Activated CD4-positive, alpha-beta T cell treated with anti-CD3 and anti-CD28 coated beads for 36 hours (primary cell): Measurements from ENCODE around the gene MID1IP1. TPM values are rescaled to one million over a fixed set of nuclear protein-coding genes. Genes with fewer than 3 reads are reported as not detected.

Source experiments
- ATAC-seq: fragments of 200-7000 bp; cut with Tn5 transposase; one replicate; pipeline ENCODE4 v1.10.0; 2021; ENCODE audit warnings: mild to moderate bottlenecking, moderate library complexity
- CTCF ChIA-PET: fragments of 350-600 bp; sonication (Branson Sonifier 250); formaldehyde crosslinking; loops from one replicate; lab custom pipeline; 2021; ENCODE audit warnings: antibody characterized with exemption; lab: Charles Lee
- POLR2A ChIA-PET: fragments of 350-600 bp; sonication (Branson Sonifier 250); formaldehyde crosslinking; loops from one replicate; lab custom pipeline; 2021; ENCODE audit warnings: antibody characterized with exemption, inconsistent platforms; lab: Charles Lee
- DNase-seq: peaks from one replicate; pipeline ENCODE4 v3.0.0-alpha.2; 2020
- H3K27ac Mint-ChIP-seq: one replicate; pipeline ENCODE4 v1.8.0; 2021; ENCODE audit warnings: mixed read lengths
- H3K27me3 Mint-ChIP-seq: one replicate; pipeline ENCODE4 v1.8.0; 2021; ENCODE audit warnings: mixed read lengths
- H3K36me3 Mint-ChIP-seq: one replicate; pipeline ENCODE4 v1.8.0; 2021; ENCODE audit warnings: low read depth, mixed read lengths
- H3K4me1 Mint-ChIP-seq: one replicate; pipeline ENCODE4 v1.8.0; 2021; ENCODE audit warnings: mixed read lengths
- H3K4me3 Mint-ChIP-seq: one replicate; pipeline ENCODE4 v1.8.0; 2021; ENCODE audit warnings: mild to moderate bottlenecking, moderate library complexity, mixed read lengths
- H3K9me3 Mint-ChIP-seq: one replicate; pipeline ENCODE4 v1.8.0; 2021; ENCODE audit warnings: low read depth, mixed read lengths
- intact Hi-C, 2 experiments: fragments of 100-400 bp; cut with DNase I in 1 of 2; cut with micrococcal nuclease in 1 of 2; formaldehyde crosslinking; loops; one replicate each; pipeline versions ENCODE4 v1.14.2 to v1.15.1; 2022 to 2024; cut with DNase I, micrococcal nuclease
- total RNA-seq, 2 experiments: library from RNA; stranded (reverse); gene quantifications; one replicate each; pipeline ENCODE4 v1.2.3, GENCODE V29; 2021

Gene MID1IP1
- total RNA-seq, 2 experiments from 2014 or later = 76.6 to 89.9 TPM

- Mint-ChIP-seq H3K4me3 (no peak overlapping the region), H3K36me3 (no peaks in the 10 kb centered on the region), H3K27ac (no peak overlapping the region), H3K27me3 (no peaks in the 10 kb centered on the region), H3K9me3 (no peaks in the 10 kb centered on the region), H3K4me1 (peaks cover 11% of the 10 kb centered on the region)
- DNase-seq = no peak
- ChIA-PET CTCF (no interaction called here), POLR2A (no interaction called here)
- no peak for ATAC-seq
- intact Hi-C loops = no loop called here
Observed at GRCh38 chrX:38847206-38847902, 46.1 kb downstream of the MID1IP1 start.

- Mint-ChIP-seq H3K27me3 (no peaks in the 10 kb centered on the region), H3K27ac (no peak overlapping the region), H3K4me3 (no peak overlapping the region), H3K9me3 (no peaks in the 10 kb centered on the region), H3K4me1 (peaks cover 11% of the 10 kb centered on the region), H3K36me3 (no peaks in the 10 kb centered on the region)
- intact Hi-C loops = no loop called here
- DNase-seq (no peak), ATAC-seq (no peak)
- CTCF ChIA-PET = no interaction called here
- POLR2A ChIA-PET = no interaction called here
Observed at GRCh38 chrX:38847903-38848230, 46.6 kb downstream of the MID1IP1 start.

GRCh38 chrX:38848671-38849455 is 47.6 kb downstream of the MID1IP1 start:
- Mint-ChIP-seq H3K4me3 (no peak overlapping the region), H3K27ac (no peak overlapping the region), H3K36me3 (no peaks in the 10 kb centered on the region), H3K4me1 (peaks cover 11% of the 10 kb centered on the region), H3K27me3 (no peaks in the 10 kb centered on the region), H3K9me3 (no peaks in the 10 kb centered on the region)
- no peak for DNase-seq
- intact Hi-C loops = no loop called here
- ChIA-PET CTCF (no interaction called here), POLR2A (no interaction called here)
- no peak for ATAC-seq

GRCh38 chrX:38850807-38851544 is 49.7 kb downstream of the MID1IP1 start:
- no peak for ATAC-seq
- no peaks in the 10 kb centered on the region for H3K27me3 Mint-ChIP-seq
- no peaks in the 10 kb centered on the region for H3K36me3 Mint-ChIP-seq
- intact Hi-C loops = no loop called here
- H3K4me3 Mint-ChIP-seq = no peak overlapping the region
- CTCF ChIA-PET = no interaction called here
- H3K4me1 Mint-ChIP-seq = peaks cover 8% of the 10 kb centered on the region
- no peaks in the 10 kb centered on the region for H3K9me3 Mint-ChIP-seq
- no peak overlapping the region for H3K27ac Mint-ChIP-seq
- DNase-seq = no peak
- POLR2A ChIA-PET = no interaction called here

GRCh38 chrX:38854305-38854704 is 53.0 kb downstream of the MID1IP1 start:
- intact Hi-C loops = no loop called here
- no peak overlapping the region for H3K27ac Mint-ChIP-seq
- ChIA-PET CTCF (no interaction called here), POLR2A (no interaction called here)
- no peaks in the 10 kb centered on the region for H3K27me3 Mint-ChIP-seq
- H3K4me1 Mint-ChIP-seq = peaks cover 6% of the 10 kb centered on the region
- no peaks in the 10 kb centered on the region for H3K9me3 Mint-ChIP-seq
- no peak for DNase-seq
- no peak overlapping the region for H3K4me3 Mint-ChIP-seq
- ATAC-seq = no peak
- H3K36me3 Mint-ChIP-seq = no peaks in the 10 kb centered on the region

Other genes starting within 250 kb of the MID1IP1 start
- under 1 TPM; 0.42 to 0.85 TPM for gene TSPAN7, start 239.9 kb upstream of the MID1IP1 start, total RNA-seq